ENCODE data around the gene PAX4.

PAX4 gene

DNA sequence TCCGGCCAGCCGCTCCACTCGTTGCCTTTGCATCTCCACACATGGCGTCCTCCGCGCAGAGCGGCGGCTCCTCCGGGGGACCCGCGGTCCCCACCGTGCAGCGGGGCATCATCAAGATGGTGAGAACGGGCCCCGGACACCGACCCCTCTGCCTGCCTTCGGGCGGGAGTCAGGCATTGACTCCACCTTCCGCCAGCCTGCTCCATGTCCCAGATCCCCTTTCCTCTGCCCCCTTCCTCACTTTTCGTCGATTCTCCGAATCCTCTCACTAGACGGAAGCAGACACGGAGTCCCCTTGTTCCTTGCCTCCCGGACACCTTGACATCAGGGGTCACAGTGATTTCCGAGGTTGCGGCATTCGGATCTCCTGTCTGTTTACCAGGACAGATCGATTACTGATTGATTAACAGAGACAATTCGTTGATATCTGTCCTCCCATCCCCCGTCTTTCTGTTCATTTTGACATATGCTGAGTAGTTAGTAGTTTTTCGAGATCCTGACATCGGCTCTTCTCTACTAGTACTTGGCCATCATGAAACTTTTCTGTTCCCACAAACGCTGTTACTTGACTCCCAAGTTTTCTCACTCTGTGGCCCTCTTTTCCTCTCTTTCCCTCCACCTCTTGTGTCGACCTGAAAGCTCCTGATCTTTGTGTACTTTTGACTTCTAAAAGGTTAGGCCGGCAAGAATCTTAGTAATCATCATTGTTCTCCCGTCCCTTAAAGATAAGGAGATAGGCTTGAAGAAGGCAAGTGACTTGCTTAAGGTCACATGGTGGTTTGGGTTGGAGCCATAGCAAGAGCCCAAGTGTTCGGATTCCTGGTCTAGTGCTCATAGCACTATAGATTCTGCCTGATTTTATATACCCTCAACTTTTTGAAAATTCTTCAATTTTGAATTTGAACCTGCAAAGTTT lies 34.6 kb upstream of the PAX4 start:
- Histone ChIP-seq H3K4me1 (ENCODE audit: insufficient read depth, low read length) (peaks cover 39% of the 10 kb centered on the region), H3K36me3 (ENCODE audit: insufficient read depth, low read length) (peaks cover 16% of the 10 kb centered on the region), H3K4me3 (ENCODE audit: low read length) (peak overlapping the region; percentile 99), H3K27ac (ENCODE audit: low read depth, low read length) (peak overlapping the region; percentile 82), H3K27me3 (ENCODE audit: insufficient read depth, low read length) (no peaks in the 10 kb centered on the region), H3K9me3 (ENCODE audit: insufficient read depth, low read depth, low read length) (no peaks in the 10 kb centered on the region), H3K9ac (ENCODE audit: low read depth, low read length) (peak overlapping the region; percentile 95)
- WGBS = 2% methylated on average over 38 of the region's 38 CpGs

DNA sequence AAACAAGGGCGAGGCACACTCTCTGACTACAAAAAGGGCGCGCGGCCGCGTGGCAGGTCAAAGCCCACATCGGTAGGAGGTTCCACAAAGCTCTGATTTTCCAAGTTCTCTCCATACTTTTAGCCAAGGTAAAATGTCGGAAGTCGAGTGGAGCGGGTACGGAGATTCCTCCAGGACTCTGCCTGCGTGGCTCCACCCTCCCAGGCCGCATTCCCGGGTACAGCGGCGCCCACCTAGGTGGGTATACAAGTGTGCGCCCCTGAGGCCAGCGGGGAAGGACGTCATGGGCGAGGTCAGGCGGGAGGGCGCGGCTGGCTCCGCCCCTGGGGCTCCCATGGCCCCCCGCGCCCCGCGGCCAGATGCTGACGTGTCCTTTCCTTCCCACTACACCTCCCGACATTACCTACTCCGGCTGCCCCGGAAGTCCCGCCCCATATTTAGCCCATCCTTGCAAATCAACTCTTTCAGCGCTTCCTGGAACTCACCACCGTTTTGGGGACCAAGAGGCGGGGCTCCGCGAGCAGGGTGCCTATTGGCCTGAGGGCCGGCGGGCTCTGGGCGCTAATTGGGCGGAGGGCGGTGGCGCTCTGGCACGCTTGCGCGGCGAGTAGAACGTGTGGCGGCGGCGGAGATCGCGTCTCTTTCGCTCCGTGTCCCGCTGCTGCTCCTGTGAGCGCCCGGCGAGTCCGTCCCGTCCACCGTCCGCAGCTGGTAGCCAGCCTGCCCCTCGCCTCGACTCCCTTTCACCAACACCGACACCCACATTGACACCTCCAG lies 33.8 kb upstream of the PAX4 start, which contains the start of gene SND1:
SND1 (plus strand) TSS at position 639 of the 777 bp plus-strand sequence. CDS start 180 bp downstream, outside the sequence.
- H3K9ac ChIP-seq (ENCODE audit: low read depth, low read length) = peak within 1 kb of the TSS; percentile 95
- peaks cover 8% of the 10 kb centered on the region; the same call in 1 of the 2 replicates for H3K36me3 ChIP-seq (ENCODE audit: insufficient read depth, low read length)
- H3K9me3 ChIP-seq (ENCODE audit: insufficient read depth, low read depth, low read length) = no peaks in the 10 kb centered on the region
- WGBS = under 1% methylated on average over 67 of the region's 67 CpGs
- no peaks in the 10 kb centered on the region for H3K27me3 ChIP-seq (ENCODE audit: insufficient read depth, low read length)
- H3K4me3 ChIP-seq (ENCODE audit: low read length) = peak within 1 kb of the TSS; percentile 99
- H3K27ac ChIP-seq (ENCODE audit: low read depth, low read length) = peak within 1 kb of the TSS; percentile 90
- peaks cover 39% of the 10 kb centered on the region for H3K4me1 ChIP-seq (ENCODE audit: insufficient read depth, low read length)

DNA sequence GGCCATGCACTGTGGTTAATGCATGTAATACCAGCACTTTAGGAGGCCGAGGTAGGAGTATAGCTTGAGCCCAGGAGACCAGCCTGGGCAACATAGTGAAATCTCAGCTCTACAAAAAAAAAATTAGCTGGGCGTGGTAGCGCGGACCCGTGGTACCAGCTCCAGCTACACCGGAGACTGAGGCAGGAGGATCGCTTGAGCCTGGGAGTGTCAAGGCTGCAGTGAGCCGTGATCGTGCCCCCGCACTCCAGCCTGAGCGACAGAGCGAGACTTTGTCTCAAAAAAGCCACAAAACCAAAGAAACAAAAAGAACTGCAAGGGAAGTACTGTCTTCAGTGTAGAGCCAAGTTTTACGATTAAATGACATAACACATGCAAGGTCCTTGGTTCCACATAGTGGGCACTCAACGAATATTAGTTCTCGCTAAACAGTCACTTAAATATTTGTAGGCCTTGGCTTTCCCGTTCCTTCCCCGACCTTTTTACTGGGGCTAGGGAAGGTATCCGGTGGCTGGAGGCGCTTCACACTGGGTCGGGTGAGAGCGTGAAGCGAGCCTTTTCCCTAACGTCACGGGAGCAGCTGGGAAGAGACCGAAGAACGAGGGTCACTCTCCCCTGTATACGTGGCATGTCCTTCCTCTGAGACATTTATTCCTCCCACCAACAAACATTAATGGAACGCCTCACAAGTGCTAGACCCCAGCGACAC lies 33.1 kb upstream of the PAX4 start:
- Histone ChIP-seq H3K9ac (ENCODE audit: low read depth, low read length) (peak overlapping the region; percentile 89), H3K9me3 (ENCODE audit: insufficient read depth, low read depth, low read length) (no peaks in the 10 kb centered on the region), H3K4me3 (ENCODE audit: low read length) (peak overlapping the region; percentile 99), H3K4me1 (ENCODE audit: insufficient read depth, low read length) (peaks cover 39% of the 10 kb centered on the region), H3K27ac (ENCODE audit: low read depth, low read length) (peak overlapping the region; percentile 90), H3K27me3 (ENCODE audit: insufficient read depth, low read length) (no peaks in the 10 kb centered on the region), H3K36me3 (ENCODE audit: insufficient read depth, low read length) (peaks cover 8% of the 10 kb centered on the region; the same call in 1 of the 2 replicates)
- WGBS = 45% methylated on average over 29 of the region's 29 CpGs

DNA sequence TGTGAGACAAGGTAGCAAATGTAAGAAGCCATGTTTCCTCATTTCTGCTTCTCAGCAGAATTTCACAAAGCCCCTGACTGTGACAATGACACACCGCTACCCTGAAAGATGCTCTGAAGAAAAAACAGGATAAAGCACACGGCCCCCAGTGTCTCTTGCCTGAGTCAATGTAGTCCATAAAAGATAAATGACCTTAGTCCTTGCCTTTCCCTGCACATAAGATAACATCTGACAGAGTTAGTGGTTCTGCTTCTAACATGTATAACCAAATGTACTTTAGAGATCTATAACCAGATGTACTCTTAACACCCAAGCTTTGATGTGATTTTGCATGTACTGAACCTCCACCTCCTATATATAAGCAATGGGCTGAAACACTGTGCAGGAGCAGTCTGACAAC lies 31.0 kb upstream of the PAX4 start:
- no peak overlapping the region for H3K9ac ChIP-seq (ENCODE audit: low read depth, low read length)
- no peak overlapping the region for H3K4me3 ChIP-seq (ENCODE audit: low read length)
- peaks cover 19% of the 10 kb centered on the region for H3K4me1 ChIP-seq (ENCODE audit: insufficient read depth, low read length)
- no peaks in the 10 kb centered on the region for H3K27me3 ChIP-seq (ENCODE audit: insufficient read depth, low read length)
- H3K9me3 ChIP-seq (ENCODE audit: insufficient read depth, low read depth, low read length) = no peaks in the 10 kb centered on the region
- peaks cover 3% of the 10 kb centered on the region; the same call in 1 of the 2 replicates for H3K36me3 ChIP-seq (ENCODE audit: insufficient read depth, low read length)
- WGBS = 91% methylated on average over 2 of the region's 2 CpGs
- H3K27ac ChIP-seq (ENCODE audit: low read depth, low read length) = no peak overlapping the region

DNA sequence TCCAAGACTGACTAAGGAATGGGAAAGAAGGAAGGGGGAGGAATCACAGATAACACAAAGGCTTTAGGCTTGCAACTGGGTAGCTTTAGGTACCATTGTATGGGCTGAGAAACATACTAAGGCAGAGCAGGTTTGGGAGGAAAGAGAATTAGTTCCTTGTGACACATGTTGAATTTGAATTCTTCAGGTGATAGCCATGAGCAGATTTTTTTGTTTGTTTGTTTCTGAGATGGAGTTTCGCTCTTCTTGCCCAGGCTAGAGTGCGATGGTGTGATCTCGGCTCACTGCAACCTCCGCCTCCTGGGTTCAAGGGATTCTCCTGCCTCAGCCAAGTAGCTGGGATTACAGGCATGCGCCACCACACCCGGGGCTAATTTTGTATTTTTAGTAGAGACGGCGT lies 29.7 kb upstream of the PAX4 start:
- H3K4me3 ChIP-seq (ENCODE audit: low read length) = no peak overlapping the region
- H3K9me3 ChIP-seq (ENCODE audit: insufficient read depth, low read depth, low read length) = no peaks in the 10 kb centered on the region
- H3K4me1 ChIP-seq (ENCODE audit: insufficient read depth, low read length) = peaks cover 7% of the 10 kb centered on the region; the same call in 1 of the 2 replicates
- no peaks in the 10 kb centered on the region for H3K27me3 ChIP-seq (ENCODE audit: insufficient read depth, low read length)
- H3K36me3 ChIP-seq (ENCODE audit: insufficient read depth, low read length) = no peaks in the 10 kb centered on the region
- no peak overlapping the region for H3K27ac ChIP-seq (ENCODE audit: low read depth, low read length)
- 94% methylated on average over 8 of the region's 8 CpGs for WGBS
- H3K9ac ChIP-seq (ENCODE audit: low read depth, low read length) = no peak overlapping the region

GRCh38 chr7:127644484-127644883 lies 26.5 kb upstream of the PAX4 start:
- Histone ChIP-seq H3K27me3 (ENCODE audit: insufficient read depth, low read length) (no peaks in the 10 kb centered on the region), H3K4me3 (ENCODE audit: low read length) (no peak overlapping the region), H3K4me1 (ENCODE audit: insufficient read depth, low read length) (peaks cover 8% of the 10 kb centered on the region; the same call in 1 of the 2 replicates), H3K9ac (ENCODE audit: low read depth, low read length) (no peak overlapping the region), H3K27ac (ENCODE audit: low read depth, low read length) (no peak overlapping the region), H3K9me3 (ENCODE audit: insufficient read depth, low read depth, low read length) (no peaks in the 10 kb centered on the region), H3K36me3 (ENCODE audit: insufficient read depth, low read length) (no peaks in the 10 kb centered on the region)
- 94% methylated on average over 1 of the region's 2 CpGs for WGBS

- H3K27me3 ChIP-seq (ENCODE audit: insufficient read depth, low read length) = no peaks in the 10 kb centered on the region
- no peak overlapping the region for H3K4me3 ChIP-seq (ENCODE audit: low read length)
- no peak overlapping the region for H3K9ac ChIP-seq (ENCODE audit: low read depth, low read length)
- no peak overlapping the region for H3K27ac ChIP-seq (ENCODE audit: low read depth, low read length)
- peaks cover 8% of the 10 kb centered on the region; the same call in 1 of the 2 replicates for H3K4me1 ChIP-seq (ENCODE audit: insufficient read depth, low read length)
- H3K9me3 ChIP-seq (ENCODE audit: insufficient read depth, low read depth, low read length) = no peaks in the 10 kb centered on the region
- no peaks in the 10 kb centered on the region for H3K36me3 ChIP-seq (ENCODE audit: insufficient read depth, low read length)
Observed at GRCh38 chr7:127638197-127638596, 20.3 kb upstream of the PAX4 start.

DNA sequence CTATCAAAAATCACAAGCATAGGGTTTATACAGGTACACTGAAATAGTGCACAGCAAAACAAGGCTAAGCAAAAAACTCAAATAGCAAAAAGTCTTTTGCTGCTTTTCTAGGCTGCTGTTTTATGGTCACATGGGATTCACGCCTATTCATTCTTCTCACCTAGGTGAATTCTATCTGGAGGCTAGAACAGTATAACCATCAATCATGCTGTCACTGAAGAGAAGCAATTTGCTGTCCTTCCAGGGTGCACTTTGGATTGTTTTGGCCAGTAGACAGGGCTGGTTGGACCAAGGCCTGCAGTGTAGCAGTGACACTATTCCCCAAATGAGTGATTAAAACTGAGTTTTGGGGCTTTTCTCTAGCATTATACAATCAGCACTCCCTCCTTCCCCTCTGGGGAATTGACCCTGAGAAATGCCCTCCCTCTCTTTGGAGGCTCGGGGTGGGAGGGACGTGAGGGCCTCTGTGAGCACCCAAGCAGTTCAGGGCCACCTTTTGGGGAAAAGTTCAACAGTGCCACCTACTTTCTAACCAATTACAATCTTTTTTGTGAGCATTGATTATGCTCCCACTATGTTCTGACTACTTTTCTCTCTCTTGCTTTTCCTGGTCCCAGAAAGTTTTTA lies 17.8 kb upstream of the PAX4 start:
- Histone ChIP-seq H3K4me3 (ENCODE audit: low read length) (no peak overlapping the region), H3K27me3 (ENCODE audit: insufficient read depth, low read length) (no peaks in the 10 kb centered on the region), H3K36me3 (ENCODE audit: insufficient read depth, low read length) (no peaks in the 10 kb centered on the region), H3K27ac (ENCODE audit: low read depth, low read length) (no peak overlapping the region), H3K9ac (ENCODE audit: low read depth, low read length) (no peak overlapping the region), H3K4me1 (ENCODE audit: insufficient read depth, low read length) (no peaks in the 10 kb centered on the region), H3K9me3 (ENCODE audit: insufficient read depth, low read depth, low read length) (no peaks in the 10 kb centered on the region)
- 79% methylated on average over 3 of the region's 3 CpGs for WGBS

- Histone ChIP-seq H3K4me3 (ENCODE audit: low read length) (no peak overlapping the region), H3K4me1 (ENCODE audit: insufficient read depth, low read length) (no peaks in the 10 kb centered on the region), H3K9me3 (ENCODE audit: insufficient read depth, low read depth, low read length) (no peaks in the 10 kb centered on the region), H3K27ac (ENCODE audit: low read depth, low read length) (no peak overlapping the region), H3K27me3 (ENCODE audit: insufficient read depth, low read length) (no peaks in the 10 kb centered on the region), H3K36me3 (ENCODE audit: insufficient read depth, low read length) (no peaks in the 10 kb centered on the region), H3K9ac (ENCODE audit: low read depth, low read length) (no peak overlapping the region)
- WGBS = 92% methylated on average over 7 of the region's 7 CpGs
Observed at GRCh38 chr7:127632276-127632910, 14.5 kb upstream of the PAX4 start.

DNA sequence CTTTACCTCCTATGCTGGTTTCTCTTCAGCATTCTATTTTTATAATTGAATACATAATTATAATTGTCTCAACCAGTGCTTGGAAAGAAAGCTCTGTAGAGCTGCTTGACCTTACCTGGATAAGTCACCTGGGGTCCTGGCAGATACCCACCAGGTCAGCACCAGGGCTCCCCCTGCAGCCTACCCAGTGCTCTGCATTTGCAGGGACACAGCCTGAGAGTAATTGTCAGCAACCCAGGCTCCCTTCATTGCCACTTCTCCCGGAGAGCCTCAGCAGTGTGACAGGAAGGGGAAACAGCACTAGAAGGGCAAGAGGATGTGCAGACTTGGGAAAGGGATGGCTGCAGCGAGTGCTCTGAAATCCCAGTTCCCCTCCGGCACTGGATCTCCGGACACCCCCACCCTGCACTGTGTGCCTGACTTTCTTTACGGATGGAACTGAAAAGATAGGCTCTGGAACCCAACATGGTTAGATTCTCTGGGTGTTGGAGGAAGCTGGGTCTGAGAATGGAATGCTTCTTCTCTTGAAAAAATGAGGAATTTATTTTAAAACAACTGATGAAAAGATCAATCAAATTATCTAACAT lies 11.4 kb upstream of the PAX4 start:
- no peaks in the 10 kb centered on the region for H3K4me1 ChIP-seq (ENCODE audit: insufficient read depth, low read length)
- H3K9ac ChIP-seq (ENCODE audit: low read depth, low read length) = no peak overlapping the region
- H3K4me3 ChIP-seq (ENCODE audit: low read length) = peak overlapping the region; percentile 18; the same call in 1 of the 2 replicates
- no peaks in the 10 kb centered on the region for H3K9me3 ChIP-seq (ENCODE audit: insufficient read depth, low read depth, low read length)
- WGBS = 34% methylated on average over 5 of the region's 5 CpGs
- no peaks in the 10 kb centered on the region for H3K27me3 ChIP-seq (ENCODE audit: insufficient read depth, low read length)
- no peaks in the 10 kb centered on the region for H3K36me3 ChIP-seq (ENCODE audit: insufficient read depth, low read length)
- no peak overlapping the region for H3K27ac ChIP-seq (ENCODE audit: low read depth, low read length)

Measured in HUES64 (cell line).